Right lobe of liver (tissue), 6 donors: ENCODE data around the gene PSD4. TPM values are rescaled to one million over a fixed set of nuclear protein-coding genes. Genes with fewer than 3 reads are reported as not detected.

Experiments
- ATAC-seq, 4 donors: fragments of 200-7000 bp; cut with Tn5 transposase; one replicate each; pipeline ENCODE4 v1.9.1; 2020; ENCODE audit warnings: mild to moderate bottlenecking in 4 of 4, moderate library complexity in 4 of 4
- DNase-seq, 3 donors: peaks; one replicate each; pipeline ENCODE4 v3.0.0-alpha.2; 2020
- H3K27ac ChIP-seq, 3 donors: fragments of 200-600 bp; one replicate each; pipeline ENCODE4 v1.8.0; 2022
- H3K27me3 ChIP-seq, 2 donors: fragments of 200-600 bp; one replicate each; pipeline ENCODE4 v1.8.0; 2022
- H3K36me3 ChIP-seq, 4 donors: fragments of 200-600 bp; sonication (generic) in 1 of 4; one replicate each; pipeline versions ENCODE4 v1.5.1 to v1.8.0; 2017 to 2022; ENCODE audit warnings: control low read depth in 1 of 4
- H3K4me1 ChIP-seq, 4 donors: fragments of 200-600 bp; sonication (generic) in 1 of 4; one replicate each; pipeline versions ENCODE4 v1.5.1 to v1.8.0; 2017 to 2022; ENCODE audit warnings: control low read depth in 1 of 4
- H3K4me3 ChIP-seq, 3 donors: fragments of 200-600 bp; one replicate each; pipeline ENCODE4 v1.8.0; 2022
- H3K9me3 ChIP-seq, 4 donors: fragments of 200-600 bp; sonication (generic) in 1 of 4; one replicate each; pipeline versions ENCODE4 v1.5.1 to v1.8.0; 2017 to 2022; ENCODE audit warnings: control low read depth in 1 of 4
- CTCF ChIP-seq, 4 donors: fragments of 200-600 bp in 3 of 4; fragments of 450-650 bp in 1 of 4; IDR thresholded peaks; one replicate each; pipeline versions ENCODE4 v1.5.1 to v1.8.0; 2016 to 2022; ENCODE audit warnings: antibody characterized with exemption in 4 of 4, mild to moderate bottlenecking in 2 of 4
- POLR2A ChIP-seq: fragments of 450-650 bp; IDR thresholded peaks from one replicate; pipeline ENCODE4 v1.6.1; 2017; ENCODE audit warnings: antibody characterized with exemption, mild to moderate bottlenecking
- WGBS: methylation state at CpG from one replicate; pipeline ENCODE4 v1.1.6; 2018; ENCODE audit warnings: low coverage, low lambda C conversion rate; ENCODE audit not compliant: insufficient coverage; ENCODE audit errors: missing lambda C conversion rate; 5-methylcytosine and 5-hydroxymethylcytosine counted together
- intact Hi-C, 2 donors: fragments of 100-400 bp; cut with DNase I; formaldehyde crosslinking; loops; one replicate each; pipeline versions ENCODE4 v1.11.2 to v1.14.1; 2022
- total RNA-seq, 6 experiments: library from RNA; depleted of rRNA in 2 of 6; stranded (reverse); fragments of >200 nt in 2 of 6; fragmentation: NEBNext Ultra II Directional in 3 of 6; extraction: Animal tissue kit (Norgen Biotek cat#: 25700) in 3 of 6; gene quantifications; one replicate each; pipeline versions ENCODE4 v1.1.0 to v1.2.4, GENCODE V29; 2016 to 2023
- donor health status: DM: no; HTN: yes; CAD: no.
- donor health status: DM: no; HTN: no; CAD: no.
- donor health status: DM: no; HTN: no; CAD: no.
- donor health status: DM: no; HTN: yes; CAD: no.
- donor health status: DM: no; HTN: yes; CAD: no.

Gene PSD4
- total RNA-seq, 6 experiments from 2014 or later = 38.0 to 77.8 (median 58.7) TPM

- intact Hi-C loops = no loop called here
- no peaks in the 10 kb centered on the region for H3K36me3 ChIP-seq
- peaks cover 0 to 46% (median 8%) of the 10 kb centered on the region in 4 donors for H3K4me1 ChIP-seq
- no peak overlapping the region for H3K4me3 ChIP-seq
- DNase-seq (peak in 1 of 3 donors; percentile 72), ATAC-seq (peak in 3 of 4 donors; percentile 5 to 84 (median 33))
- H3K9me3 ChIP-seq = no peaks in the 10 kb centered on the region
- H3K27me3 ChIP-seq = no peaks in the 10 kb centered on the region
- TF ChIP-seq POLR2A (no peak), CTCF (IDR thresholded peaks at IDR 0.05) (no peak)
- peak overlapping the region in 1 of 3 donors; percentile 34 for H3K27ac ChIP-seq
- WGBS = 54% methylated on average over 12 of the region's 18 CpGs
Measured at GRCh38 chr2:113240915-113241911, 67.4 kb downstream of the PSD4 start.

GRCh38 chr2:113242327-113242726 lies 68.6 kb downstream of the PSD4 start:
- Histone ChIP-seq H3K27me3 (no peaks in the 10 kb centered on the region), H3K9me3 (no peaks in the 10 kb centered on the region), H3K27ac (no peak overlapping the region), H3K4me3 (no peak overlapping the region), H3K36me3 (no peaks in the 10 kb centered on the region), H3K4me1 (peaks cover 0 to 52% (median 10%) of the 10 kb centered on the region in 4 donors)
- 80% methylated on average over 2 of the region's 6 CpGs for WGBS
- ATAC-seq (no peak), DNase-seq (no peak)
- intact Hi-C loops = no loop called here
- no peak for TF ChIP-seq POLR2A
- no peak for TF ChIP-seq CTCF (IDR thresholded peaks at IDR 0.05)

- Histone ChIP-seq H3K4me1 (peaks cover 0 to 45% (median 14%) of the 10 kb centered on the region in 4 donors), H3K27me3 (no peaks in the 10 kb centered on the region), H3K9me3 (no peaks in the 10 kb centered on the region), H3K27ac (peak overlapping the region; percentile 12 to 69 (median 68)), H3K36me3 (no peaks in the 10 kb centered on the region), H3K4me3 (no peak overlapping the region)
- TF ChIP-seq CTCF (IDR thresholded peaks at IDR 0.05) (no peak), POLR2A (no peak)
- intact Hi-C loops = loop anchor here in 1 of 2 donors (5.0 kb wide), 1 partner anchor 127 kb away; no protein-coding TSS in a partner anchor
- peak; percentile 46 to 87 (median 82) for ATAC-seq
- WGBS = 25% methylated on average over 3 of the region's 3 CpGs
- DNase-seq = peak in 2 of 3 donors; percentile 81 to 85
Measured at GRCh38 chr2:113245276-113245711, 71.5 kb downstream of the PSD4 start.

GRCh38 chr2:113246606-113247005 lies 72.8 kb downstream of the PSD4 start:
- Histone ChIP-seq H3K27ac (peak overlapping the region in 2 of 3 donors; percentile 68 to 69), H3K4me1 (peaks cover 0 to 33% (median 14%) of the 10 kb centered on the region in 4 donors), H3K4me3 (no peak overlapping the region), H3K9me3 (no peaks in the 10 kb centered on the region), H3K36me3 (no peaks in the 10 kb centered on the region), H3K27me3 (no peaks in the 10 kb centered on the region)
- intact Hi-C loops = loop anchor here in 1 of 2 donors (5.0 kb wide), 1 partner anchor 126 kb away; no protein-coding TSS in a partner anchor
- TF ChIP-seq POLR2A (no peak), CTCF (IDR thresholded peaks at IDR 0.05) (no peak)
- no CpG with 5 or more reads among the region's 14 CpGs for WGBS
- peak in 1 of 3 donors; percentile 55 for DNase-seq
- ATAC-seq = no peak
